Right hindlimb (tissue), 1 donor: ENCODE measurements around the gene TRIM47.

ENCODE experiments used
- DNase-seq: peaks from one replicate; pipeline ENCODE4 v3.0.0-alpha.2; 2018

Gene TRIM47, protein sequence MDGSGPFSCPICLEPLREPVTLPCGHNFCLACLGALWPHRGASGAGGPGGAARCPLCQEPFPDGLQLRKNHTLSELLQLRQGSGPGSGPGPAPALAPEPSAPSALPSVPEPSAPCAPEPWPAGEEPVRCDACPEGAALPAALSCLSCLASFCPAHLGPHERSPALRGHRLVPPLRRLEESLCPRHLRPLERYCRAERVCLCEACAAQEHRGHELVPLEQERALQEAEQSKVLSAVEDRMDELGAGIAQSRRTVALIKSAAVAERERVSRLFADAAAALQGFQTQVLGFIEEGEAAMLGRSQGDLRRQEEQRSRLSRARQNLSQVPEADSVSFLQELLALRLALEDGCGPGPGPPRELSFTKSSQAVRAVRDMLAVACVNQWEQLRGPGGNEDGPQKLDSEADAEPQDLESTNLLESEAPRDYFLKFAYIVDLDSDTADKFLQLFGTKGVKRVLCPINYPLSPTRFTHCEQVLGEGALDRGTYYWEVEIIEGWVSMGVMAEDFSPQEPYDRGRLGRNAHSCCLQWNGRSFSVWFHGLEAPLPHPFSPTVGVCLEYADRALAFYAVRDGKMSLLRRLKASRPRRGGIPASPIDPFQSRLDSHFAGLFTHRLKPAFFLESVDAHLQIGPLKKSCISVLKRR

DNA sequence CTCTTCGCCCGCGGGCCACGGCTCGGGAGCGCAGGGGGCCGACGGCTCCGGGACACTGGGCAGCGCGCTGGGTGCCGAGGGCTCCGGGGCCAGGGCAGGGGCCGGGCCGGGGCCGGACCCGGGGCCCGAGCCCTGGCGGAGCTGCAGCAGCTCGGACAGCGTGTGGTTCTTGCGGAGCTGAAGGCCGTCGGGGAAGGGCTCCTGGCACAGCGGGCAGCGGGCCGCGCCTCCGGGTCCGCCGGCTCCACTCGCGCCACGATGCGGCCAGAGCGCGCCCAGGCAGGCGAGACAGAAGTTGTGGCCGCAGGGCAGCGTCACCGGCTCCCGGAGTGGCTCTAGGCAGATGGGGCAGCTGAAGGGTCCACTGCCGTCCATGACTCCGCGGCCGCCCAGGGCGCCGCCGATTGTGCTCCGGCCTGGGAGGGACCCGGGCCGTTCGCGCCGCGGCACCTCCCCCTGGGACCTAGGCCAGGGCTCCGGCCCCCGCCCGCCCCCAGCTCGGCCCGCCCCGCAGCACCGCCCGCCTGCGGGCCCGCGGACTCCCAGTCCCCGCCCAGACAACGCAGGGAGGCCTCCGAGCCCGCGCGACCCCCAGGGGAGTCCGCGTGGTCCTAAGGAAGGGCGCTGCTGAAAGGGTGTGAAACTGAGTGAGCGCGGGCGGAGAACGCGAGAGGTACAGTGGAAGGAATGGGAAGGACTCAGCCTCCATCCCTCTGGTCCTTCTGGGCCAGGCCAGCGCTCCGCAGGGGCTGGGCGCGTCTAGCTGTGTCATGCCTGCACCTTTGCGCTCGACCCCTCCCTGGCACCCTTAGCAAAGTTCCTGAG, at the start of gene TRIM47:
Gene TRIM47 (minus strand): TSS at position 408 of the 825 bp plus-strand sequence. CDS start 33 bp downstream, at position 375.
- DNase-seq = peak; percentile 85

DNA sequence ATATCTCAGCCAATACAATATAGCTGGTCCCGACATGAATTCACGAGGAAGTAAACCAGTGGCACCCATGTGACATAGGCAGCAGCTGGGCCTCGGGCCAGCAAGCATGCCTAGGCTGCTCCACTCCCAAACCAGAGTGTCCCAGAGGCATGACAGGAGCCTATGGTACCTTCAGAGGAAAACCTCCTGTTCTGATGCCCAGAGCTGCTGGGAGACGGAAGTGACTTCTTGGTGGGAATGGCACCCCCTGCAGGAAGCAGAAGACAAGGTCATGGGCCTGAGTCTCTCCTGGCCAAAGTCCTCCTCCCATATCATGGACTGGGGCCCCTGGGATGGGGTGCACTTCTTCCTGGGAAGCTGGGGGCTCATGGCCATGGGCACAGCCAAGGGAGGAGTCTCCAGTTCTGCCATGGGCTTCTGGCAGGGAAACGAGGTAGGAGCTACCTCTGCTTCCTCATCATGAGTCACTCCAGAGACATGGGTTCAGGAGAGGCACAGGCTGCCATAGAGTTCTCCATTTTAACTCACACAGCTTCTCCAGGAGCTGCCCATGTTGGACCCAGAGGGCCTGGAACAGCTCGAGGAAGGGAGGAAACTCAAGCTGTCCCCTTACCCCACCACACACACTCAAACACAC, 49.0 kb upstream of the TRIM47 start:
- DNase-seq = no peak

DNA sequence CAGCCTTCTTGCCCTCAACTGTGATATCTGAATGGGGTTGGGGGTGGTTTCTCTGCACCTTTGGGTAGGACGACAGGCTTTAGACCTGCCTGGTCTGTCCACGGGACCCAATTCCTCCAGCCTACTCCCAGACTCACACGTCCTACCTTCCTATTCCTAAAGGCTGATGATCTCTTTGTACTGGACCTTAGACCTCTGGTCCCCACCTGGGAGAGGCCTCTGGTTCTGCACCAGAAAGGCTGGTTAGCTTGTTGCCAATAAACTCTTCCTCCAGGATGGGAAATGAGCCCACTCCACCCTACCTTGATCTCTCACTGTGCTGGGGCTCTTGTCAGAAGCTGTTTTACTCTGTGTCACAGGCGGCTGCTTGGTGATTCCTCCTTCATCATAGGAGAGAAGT, 48.1 kb upstream of the TRIM47 start:
- no peak for DNase-seq

DNA sequence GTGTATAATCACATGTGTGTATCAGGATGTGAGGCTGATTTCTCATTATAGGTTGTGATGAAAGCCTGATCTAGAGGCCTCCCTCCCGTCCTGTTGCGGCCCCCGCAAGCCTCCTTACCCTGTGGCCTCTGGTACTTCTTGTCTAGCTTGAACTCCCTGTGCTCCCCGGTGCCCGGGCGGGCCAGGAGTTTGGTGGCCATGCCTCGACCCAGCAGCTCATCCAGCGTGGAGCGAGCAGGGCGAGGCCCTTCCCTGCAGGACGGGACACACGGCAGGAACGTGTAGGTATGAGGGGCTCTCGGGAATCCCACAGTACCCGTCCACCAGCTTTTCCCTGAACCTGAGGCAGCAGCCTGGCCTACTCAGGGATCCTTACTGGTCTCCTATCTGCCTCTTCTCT, 47.5 kb upstream of the TRIM47 start:
- no peak for DNase-seq

DNA sequence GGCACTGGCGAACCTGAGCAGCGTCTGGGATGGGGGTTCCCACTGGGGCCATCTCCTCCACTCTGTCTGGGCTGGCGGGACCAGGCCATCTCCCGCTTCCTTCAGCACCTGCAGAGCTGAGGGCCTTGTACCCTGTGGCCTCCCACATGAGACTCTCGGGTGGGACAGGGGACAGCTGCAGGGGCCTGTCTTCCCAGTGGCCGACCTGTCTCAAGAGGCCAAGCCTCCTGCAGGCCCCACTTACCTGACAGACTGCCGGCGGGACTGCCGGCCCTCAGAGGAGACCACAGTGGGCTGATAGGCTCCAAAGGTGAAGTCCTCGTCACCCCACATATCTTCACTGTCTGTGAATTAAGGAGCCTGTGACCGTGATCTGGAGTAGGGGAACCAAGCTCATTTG, 46.7 kb upstream of the TRIM47 start:
- no peak for DNase-seq

DNA sequence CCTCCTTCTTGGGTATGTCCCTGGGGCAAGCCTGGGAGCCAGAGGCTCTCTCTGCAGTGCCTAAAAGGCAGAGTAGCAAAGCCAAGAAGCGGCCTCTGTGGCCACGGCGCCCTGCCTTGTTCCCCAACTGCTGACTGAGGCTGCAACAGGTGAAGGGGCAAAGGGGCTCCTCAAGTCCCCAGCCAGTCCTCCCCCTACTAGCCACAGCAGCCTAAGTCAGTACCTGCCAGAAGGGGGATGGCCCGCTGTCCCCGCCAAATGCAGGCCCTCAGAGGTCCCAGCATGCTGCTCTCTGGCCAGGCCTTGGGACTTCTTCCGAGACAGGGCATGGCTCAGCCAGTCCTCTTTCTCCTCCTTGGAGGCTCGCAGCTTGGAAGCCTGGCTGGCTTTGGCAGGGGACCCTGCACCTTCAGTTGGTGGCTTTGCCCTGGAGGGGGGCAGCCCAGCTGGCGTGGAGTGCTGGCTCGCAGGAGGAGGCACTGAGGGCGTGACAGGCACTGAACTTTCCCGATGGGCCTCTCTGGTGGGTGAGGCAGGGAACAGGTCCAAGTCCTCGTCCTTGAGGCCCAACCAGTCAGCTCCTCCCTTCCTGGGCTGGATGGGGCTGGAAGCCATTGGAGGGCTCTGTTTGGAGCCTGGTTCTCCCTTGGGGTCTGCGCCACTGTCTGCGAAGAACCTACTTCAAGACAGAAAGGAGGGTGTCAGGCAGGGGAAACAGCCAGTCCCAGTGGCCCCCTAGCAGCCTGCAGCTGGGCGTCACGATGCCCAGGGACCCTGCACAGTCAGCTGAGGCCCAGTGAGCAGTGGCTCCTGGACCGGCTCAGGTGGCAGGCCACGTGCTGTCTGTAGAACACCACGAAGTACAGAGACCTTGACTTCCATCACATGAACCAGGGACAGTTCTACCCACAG, 44.8 kb upstream of the TRIM47 start:
- DNase-seq = no peak

DNA sequence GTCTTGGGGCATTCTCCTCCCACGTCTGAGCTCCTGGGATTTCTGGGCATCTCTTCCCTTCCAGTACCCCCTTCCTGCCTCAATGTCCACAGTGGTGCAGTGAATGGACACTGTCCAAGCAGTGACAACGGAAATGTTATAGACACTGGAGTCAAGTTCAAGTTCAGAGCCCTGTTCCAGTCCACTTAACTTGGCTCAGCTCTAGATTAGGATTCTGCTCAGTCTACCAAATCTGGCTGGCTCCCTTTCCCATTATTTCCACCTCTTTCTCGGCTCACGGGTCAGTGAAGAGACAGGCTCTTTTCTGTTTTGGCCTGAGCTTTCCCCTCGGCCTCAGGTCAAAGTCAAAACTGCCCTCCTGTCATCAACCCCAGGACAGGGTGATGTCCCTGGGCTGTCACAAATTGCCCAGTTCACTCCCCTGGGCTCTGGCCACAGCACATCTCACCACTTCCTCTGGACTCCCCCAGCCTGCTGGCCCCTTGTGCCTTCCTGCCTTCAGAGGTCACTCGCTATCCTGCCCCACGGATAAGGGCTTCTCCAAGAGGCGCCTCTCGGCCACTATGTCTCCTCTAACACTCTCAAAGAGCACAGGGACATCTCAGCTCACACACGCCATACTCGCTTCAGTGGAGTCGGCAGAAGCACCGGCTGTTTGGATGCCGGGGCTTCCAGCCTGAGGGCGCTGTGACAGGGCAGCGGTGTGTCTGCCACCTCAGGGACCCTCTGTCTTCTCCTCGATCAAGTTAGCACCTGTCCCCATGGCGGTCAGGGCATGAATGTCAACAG, 44.0 kb upstream of the TRIM47 start:
- no peak for DNase-seq

DNA sequence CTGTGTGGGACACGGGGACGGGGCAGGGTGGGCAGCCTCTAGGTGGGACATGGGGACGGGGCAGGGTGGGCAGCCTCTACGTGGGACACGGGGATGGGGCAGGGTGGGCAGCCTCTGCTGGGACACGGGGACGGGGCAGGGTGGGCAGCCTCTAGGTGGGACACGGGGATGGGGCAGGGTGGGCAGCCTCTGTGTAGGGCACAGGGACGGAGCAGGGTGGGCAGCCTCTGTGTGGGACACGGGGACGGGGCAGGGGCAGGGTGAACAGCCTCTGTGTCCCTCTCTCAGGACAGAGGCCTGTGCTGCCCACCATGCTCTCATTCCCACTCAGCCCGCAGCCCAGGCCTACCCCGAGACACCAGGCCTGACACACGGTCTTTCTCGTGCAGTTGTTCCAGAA, 43.2 kb upstream of the TRIM47 start:
- DNase-seq = no peak

DNA sequence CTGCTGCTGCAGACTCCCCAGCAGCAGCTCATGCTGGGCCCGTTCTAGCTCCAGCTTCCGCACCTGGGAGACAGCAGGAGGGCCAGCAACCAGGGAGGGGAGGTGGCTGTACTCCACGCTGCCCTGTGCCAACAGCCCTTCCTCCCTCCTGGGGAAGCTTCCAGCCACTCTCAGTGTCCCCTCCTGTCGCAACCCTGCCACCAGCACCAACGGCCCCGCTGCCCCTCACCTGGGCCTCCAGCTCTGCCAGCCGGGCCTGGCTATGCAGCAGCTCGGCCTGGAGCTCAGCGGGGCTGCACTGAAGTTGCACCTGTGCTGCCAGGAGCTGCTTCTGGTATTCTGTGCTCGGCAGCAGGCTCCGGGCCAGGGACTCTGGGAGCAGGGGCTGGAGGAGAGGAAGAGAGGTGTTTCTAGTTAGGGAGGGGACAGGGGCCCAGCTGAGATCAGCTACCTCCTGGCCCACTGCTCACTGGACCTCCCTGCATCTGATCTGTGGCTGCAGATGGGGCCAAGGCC, 41.7 kb upstream of the TRIM47 start:
- no peak for DNase-seq

DNA sequence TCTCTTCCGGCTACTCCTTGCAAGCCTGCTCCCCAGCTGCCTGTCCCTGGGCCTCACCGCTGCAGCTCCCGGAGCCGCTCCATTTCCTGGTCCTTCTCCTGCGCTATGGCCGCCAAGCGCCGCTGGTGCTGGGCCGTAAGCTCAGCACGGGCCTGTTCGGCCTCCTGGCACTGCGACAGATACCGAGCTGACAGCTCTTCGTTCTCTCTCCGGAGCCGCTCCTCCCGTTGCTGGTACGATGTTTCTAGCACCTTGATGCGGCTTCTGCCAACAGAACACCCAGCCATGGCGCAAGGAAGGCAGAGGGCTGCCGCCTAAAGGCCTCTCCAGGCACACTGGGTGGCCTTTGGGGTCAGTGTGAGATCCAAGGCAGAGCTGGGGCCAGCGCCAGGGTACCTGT, 41.2 kb upstream of the TRIM47 start:
- no peak for DNase-seq

DNA sequence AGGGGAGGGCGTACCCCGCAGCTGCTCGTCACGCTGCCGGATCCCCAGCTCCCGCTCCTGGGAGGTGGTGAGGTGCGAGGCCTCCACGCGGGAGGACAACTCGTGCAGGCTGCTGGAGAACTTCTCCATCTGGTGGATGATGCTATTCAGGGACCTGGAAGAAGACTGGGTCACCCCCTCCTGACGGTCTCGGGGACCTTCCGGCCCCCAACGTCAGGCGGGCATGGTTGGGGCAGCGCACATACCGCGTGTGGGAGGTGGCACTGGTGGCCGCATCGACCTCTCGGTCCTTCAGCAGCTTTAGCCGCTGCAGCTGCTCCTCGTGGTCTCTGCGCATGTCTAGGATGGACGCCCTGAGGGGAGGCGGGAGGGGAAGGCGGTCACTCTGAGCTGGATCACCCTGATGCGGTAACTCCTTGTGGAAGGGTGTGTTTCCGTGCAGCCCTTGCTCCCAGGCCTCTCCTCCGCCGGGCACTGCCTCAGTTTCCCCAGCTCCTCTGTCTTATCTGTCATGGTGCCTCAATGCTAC, 39.6 kb upstream of the TRIM47 start:
- no peak for DNase-seq

DNA sequence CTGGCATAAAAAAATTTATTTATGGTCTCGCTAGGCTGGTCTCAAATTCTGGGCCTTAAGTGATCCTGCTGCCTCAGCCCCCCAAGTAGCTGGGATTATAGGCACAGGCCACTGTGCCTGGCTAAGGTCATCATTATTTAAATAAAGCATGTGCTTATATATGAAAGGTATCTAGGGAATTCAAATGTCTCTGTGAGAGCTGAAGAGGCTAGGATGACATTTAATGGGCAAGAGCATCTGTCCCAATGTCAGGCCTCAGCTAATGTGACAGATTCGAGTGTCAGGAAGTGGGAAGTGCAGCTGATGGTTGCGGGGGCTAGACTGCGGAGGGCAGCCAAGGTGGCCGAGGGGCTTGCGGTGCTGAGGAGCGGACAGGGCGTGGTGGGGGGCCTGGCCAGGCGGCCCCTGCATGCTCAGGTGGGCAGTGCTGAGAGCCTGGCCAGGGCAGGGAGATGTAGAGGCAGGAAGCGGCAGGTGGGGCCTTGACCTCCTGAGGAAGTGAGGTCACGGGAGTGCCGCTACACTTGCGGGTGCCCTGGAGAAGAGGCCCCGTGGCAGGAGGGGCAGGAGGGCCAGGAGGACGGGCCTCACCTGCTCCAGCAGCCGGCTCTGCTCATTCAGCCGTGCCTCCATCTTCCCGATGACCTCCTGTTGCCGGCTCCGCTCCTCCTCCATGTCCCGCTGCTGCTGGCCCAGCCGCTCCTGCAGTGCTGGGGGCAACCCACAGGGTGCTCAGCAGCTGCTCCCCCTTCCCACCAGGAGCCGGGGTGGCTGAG, 38.9 kb upstream of the TRIM47 start:
- no peak for DNase-seq

DNA sequence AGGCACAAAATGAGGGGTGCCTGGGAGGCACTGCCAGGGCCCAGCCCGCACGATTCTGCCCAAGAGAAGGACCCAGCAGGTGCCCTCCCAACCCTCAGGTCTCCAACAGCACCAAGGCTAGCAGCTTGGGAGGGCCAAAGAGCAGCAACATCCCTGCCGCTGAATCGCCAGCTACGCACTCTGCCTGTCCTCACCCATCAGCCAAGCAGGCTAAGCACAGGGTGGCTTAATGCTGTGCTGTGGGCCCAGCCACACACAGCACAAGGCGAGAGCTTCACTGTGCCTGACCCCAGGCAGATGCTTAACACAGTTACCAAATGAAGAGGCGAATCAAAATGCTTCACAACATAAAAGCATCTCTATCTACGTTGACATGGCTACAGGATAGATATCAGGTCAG, 36.9 kb upstream of the TRIM47 start:
- no peak for DNase-seq

DNA sequence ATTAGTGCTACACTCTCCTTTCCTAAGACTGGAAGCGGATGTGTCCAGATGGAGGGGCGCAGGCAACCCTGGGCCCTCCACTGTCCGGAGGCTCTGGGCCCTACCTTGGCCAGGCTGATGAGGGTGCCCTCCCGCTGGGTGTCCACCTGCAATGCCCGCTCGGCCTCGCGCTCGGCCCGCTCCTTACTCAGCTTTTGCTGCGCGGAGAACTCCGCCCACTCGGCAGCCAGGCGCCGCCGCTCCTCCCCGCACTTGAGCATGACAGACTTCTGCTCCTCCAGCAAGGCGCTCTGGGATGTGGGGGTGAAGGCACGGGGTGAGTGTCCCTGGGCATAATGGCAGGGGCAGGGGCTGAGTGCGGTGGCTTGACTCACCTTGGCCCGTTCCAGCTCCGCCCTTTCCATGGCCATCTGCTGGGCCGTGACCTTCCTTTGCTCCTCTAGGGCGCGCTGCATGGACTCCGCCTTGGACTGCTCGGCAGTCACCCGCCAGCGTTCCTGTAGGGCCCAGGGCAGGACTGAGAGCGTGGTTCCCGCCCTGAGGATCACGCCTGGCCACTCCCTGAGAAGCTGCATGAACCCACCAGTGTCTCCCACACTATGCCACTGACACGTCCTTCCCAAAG, 36.4 kb upstream of the TRIM47 start:
- no peak for DNase-seq

DNA sequence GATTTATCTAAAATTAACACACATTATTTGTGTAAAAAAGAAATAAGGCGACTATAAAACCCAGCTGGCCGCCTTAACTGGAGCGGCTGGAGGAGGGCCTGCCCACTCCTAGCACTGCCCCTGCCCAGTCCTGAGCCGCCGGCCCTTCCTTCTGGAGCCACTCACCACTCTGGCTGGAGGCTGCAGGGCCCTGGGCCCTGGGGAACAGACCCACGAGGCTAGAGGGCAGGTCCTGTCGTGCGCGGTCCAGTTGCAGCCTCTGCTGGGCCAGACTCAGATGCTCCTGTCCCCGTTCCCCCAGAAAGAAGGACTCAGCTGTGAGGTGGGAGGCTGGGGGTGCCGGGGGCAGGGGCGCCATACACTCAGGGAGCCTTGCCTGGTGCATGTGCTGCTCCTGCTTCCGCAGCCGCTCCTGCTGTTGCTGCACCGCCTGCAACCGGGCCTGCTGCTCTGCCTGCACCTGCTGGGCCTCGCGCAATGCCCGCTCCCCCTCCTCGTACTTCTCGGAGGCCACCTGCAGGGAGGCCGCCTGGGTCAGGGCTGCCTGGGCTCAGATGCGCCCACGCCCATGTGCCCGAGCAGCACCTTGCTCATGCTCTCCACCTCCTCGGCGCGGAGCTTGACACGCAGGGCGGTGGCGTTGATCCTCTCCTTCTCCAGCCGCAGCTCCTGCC, 35.3 kb upstream of the TRIM47 start:
- no peak for DNase-seq

DNA sequence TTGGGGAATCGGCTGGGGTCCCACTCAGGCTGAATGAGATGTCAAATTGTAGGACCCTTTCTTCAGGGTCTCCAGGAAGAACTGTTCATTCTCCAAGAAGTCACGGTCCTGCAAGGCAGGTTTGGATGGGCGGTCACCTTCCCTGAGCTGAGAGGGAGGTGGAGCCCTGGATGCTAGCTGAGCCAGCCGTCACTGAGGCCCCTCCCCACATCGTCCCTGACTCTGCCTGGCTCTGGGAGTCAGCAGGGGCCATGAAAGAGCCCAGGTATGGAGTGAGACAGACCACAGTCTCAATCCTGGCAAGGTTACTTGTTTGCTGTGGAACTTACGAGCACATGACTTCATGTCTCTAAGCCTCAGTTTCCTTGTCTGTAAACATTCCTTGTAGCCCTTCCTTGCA, 32.3 kb upstream of the TRIM47 start:
- DNase-seq = no peak

DNA sequence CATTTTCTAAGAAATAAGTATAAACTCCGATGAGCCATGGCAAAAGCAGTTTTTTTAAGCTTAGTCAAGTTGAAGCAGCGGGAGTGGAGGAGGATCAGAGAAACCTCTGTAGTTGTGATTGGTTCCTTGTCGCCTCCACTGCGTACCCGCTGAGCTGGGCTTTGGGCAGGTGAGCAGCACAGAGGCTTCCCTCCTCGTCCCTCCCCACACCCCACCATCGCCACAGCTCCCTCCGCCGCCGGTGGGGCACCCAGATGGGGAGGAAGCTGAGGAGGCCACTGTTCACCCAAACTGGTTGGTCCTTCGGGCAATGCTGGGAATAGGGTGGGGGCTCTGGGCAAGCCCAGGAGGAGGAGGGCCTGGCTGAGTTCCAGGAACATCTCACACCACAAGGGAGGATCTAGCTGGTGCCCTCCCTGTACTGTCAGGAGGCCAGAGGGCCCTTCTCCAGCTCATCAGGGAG, 31.5 kb upstream of the TRIM47 start:
- no peak for DNase-seq

DNA sequence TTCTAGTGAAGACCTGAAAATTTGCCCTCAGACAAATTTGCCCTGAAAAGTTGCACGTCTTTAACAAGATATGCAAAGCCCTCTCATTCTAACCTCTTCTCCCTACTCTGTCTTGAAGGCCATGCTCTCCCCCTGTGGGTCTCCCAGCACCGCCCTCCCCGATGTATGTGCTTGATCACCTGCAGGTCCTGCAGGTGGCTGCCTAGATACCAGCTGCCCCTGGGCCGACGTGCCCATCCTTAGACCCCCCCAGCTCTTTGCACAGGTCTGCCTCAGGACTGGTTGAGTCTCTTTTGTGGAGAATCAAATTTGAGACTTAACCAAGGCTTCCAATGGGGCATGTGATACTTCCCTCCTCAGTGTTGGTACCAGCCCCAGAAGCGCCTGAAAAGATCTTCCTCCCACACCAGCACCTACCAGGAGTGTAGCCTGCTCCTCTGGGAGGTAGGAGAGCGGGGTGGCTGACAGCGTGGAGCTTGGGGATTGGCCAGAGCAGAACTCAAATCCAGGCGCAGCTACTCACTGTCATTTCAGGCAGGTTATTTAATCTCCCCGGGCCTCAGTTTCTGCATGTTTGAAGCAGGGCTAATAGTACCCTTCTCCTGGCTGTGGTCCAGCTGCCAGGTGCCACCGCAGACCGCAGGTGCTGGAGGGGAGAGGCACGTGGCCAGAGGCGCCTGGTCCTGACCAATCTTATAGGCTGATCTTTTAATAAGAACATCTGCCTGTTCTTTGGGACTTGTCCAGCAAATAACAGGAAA, 30.9 kb upstream of the TRIM47 start:
- DNase-seq = no peak
